ENCODE data around the gene ACTA2. TPM values are rescaled to one million over a fixed set of nuclear protein-coding genes. Genes with fewer than 3 reads are reported as not detected.
"Not testable (repeated sequence)": the region's sequence is repeated elsewhere in the genome, so short reads cannot be mapped to it uniquely, and the experiment has no call there.

ACTA2 gene
- total RNA-seq, 1 donor from 2014 or later: 8.8 TPM

DNA sequence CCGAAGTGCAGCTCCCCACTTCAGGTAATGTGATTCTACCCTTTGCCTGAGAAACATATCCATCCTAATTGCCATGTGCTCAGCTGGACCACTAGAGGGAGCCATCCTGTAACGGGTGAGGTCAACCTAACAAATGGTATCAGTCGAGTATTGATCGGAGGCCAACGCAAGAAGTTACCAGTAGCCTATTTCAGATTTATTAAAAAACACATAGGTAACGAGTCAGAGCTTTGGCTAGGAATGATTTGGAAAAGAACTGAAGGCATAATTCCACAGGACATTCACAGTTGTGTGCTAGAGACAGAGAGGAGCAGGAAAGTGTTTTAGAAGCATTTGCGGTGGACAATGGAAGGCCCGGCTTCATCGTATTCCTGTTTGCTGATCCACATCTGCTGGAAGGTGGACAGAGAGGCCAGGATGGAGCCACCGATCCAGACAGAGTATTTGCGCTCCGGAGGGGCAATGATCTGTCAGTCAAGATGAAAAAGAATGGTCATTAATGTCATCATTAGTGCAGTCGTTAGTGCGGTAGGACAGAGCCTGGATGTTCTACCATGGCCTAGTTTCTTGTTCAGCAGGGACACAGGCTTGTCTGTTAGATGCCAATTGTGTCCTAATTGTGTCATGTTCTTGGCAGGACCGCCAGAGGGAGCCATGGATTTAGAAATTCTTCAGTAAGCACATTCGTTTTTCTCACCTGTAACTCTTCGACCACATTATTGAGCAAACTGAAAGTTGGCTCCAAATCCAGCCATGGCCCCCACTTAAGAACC is 17.5 kb downstream of the ACTA2 start:
- peak overlapping the region; percentile 67 for H3K4me3 Mint-ChIP-seq
- peaks cover 22% of the 10 kb centered on the region for H3K4me1 Mint-ChIP-seq
- peak overlapping the region; percentile 79 for H3K27ac Mint-ChIP-seq
- H3K36me3 Mint-ChIP-seq (ENCODE audit: low read depth): peaks cover 35% of the 10 kb centered on the region
- DNase-seq: peak; percentile 90
- no peaks in the 10 kb centered on the region for H3K27me3 Mint-ChIP-seq
- intact Hi-C loops (cut with micrococcal nuclease): loop anchor here (1.0 to 5.0 kb wide), 9 partner anchors 38 to 282 kb away; partner anchors contain the start of genes FAS and STAMBPL1
- no peaks in the 10 kb centered on the region for H3K9me3 Mint-ChIP-seq

GRCh38 chr10:88933564-88933963 is 19.0 kb downstream of the ACTA2 start:
- intact Hi-C loops (cut with micrococcal nuclease): loop anchor here (2.0 to 5.0 kb wide), 4 partner anchors 33 to 246 kb away; partner anchors contain the start of gene STAMBPL1

DNA sequence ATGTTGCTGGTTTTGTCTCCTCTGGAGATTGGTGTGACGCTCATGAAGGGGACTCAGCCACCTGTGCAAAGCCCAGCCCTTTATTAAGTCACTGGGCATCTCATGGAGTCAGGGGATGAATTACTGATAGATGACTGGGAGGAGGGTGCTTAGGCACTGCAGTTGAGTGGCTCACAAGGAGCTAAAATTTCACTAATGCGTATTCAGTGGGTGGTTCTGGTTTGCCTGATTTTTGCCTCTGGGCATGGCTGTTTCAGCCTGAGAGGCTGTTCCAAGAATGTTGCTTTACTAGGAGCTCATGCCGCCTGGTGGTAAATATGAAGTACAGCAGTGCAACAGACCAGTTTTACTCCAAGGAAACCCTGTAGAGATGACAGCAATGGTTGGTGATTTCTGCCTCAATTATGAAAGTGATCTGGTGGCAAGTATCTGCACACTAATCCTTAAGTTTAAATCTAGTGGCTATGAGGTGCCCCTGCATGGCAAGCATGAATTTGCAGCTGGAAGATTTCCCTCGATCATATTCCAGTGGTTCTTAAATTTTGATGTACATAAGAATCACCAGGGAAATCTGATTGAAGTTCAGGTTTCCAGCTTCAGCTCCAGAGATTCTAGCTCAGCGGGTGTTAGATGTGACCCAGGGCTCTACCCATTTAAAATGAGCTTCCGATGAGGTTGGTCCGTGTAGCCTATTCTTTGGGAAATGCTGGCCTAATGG is 19.9 kb downstream of the ACTA2 start:
- no peak overlapping the region for H3K4me3 Mint-ChIP-seq
- no peak overlapping the region for H3K27ac Mint-ChIP-seq
- intact Hi-C loops (cut with micrococcal nuclease): loop anchor here (1.0 to 5.0 kb wide), 6 partner anchors 32 to 367 kb away; partner anchors contain the start of gene STAMBPL1
- H3K4me1 Mint-ChIP-seq: peaks cover 25% of the 10 kb centered on the region
- no peaks in the 10 kb centered on the region for H3K9me3 Mint-ChIP-seq
- peak; percentile 83 for DNase-seq
- peaks cover 32% of the 10 kb centered on the region for H3K36me3 Mint-ChIP-seq (ENCODE audit: low read depth)
- H3K27me3 Mint-ChIP-seq: no peaks in the 10 kb centered on the region

More at GRCh38 chr10:88933564-88933963, 19.0 kb downstream of the ACTA2 start:
- Mint-ChIP-seq H3K4me3 (no peak overlapping the region), H3K9me3 (no peaks in the 10 kb centered on the region), H3K27ac (no peak overlapping the region), H3K36me3 (ENCODE audit: low read depth) (peaks cover 36% of the 10 kb centered on the region), H3K4me1 (peaks cover 25% of the 10 kb centered on the region), H3K27me3 (no peaks in the 10 kb centered on the region)
- DNase-seq: no peak

DNA sequence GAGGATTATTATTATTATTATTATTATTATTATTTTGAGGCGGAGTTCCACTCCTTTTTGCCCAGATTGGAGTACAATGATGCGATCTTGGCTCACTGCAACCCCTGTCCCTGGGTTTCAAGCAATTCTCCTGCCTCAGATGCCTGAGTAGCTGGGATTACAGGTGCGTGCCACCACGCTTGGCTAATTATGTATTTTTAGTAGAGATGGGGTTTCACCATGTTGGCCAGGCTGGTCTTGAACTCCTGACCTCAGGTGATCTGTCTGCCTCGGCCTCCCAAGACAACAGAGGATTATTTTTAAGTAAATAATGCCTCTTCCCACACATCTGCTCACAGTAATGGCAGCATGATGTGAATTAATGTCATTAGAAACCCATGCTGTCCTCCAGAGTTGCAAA is 20.5 kb downstream of the ACTA2 start:
- not testable (repeated sequence) for DNase-seq, H3K4me3 Mint-ChIP-seq, H3K27ac Mint-ChIP-seq, H3K9me3 Mint-ChIP-seq, H3K27me3 Mint-ChIP-seq
- Mint-ChIP-seq H3K36me3 (ENCODE audit: low read depth) (peaks cover 33% of the 10 kb centered on the region), H3K4me1 (peaks cover 25% of the 10 kb centered on the region)
- intact Hi-C loops (cut with micrococcal nuclease): loop anchor here (1.0 to 5.0 kb wide), 6 partner anchors 31 to 367 kb away; partner anchors contain the start of gene STAMBPL1

- H3K4me3 Mint-ChIP-seq: no peak overlapping the region
- DNase-seq: no peak
- peaks cover 23% of the 10 kb centered on the region for H3K4me1 Mint-ChIP-seq
- H3K9me3 Mint-ChIP-seq: no peaks in the 10 kb centered on the region
- intact Hi-C loops (cut with micrococcal nuclease): loop anchor here (5.0 kb wide), 2 partner anchors 49 to 244 kb away; partner anchors contain the start of gene STAMBPL1
- peaks cover 36% of the 10 kb centered on the region for H3K36me3 Mint-ChIP-seq (ENCODE audit: low read depth)
- H3K27ac Mint-ChIP-seq: no peak overlapping the region
- H3K27me3 Mint-ChIP-seq: no peaks in the 10 kb centered on the region
Observed at GRCh38 chr10:88931548-88931947, 21.0 kb downstream of the ACTA2 start.

DNA sequence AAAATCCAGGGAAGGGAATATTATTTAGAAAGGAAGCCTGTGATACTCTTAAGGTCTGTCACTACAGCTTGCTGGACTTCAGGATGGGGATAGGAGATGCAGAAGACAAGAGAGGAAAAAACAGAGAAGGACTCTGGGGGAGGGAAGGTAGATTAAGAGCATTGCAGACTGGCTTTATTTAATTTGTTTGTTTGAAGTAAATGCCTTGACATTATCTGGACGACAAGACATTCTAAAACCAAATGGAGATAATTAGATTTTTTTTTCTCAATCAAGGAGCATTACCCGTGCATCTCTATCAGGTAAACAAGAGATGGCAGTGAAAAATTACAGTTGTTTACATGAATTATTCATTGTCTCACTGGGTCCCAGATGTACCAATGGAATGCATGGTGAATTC is 24.3 kb downstream of the ACTA2 start:
- intact Hi-C loops (cut with micrococcal nuclease): no loop called here
- Mint-ChIP-seq H3K27me3 (no peaks in the 10 kb centered on the region), H3K9me3 (no peaks in the 10 kb centered on the region), H3K4me3 (no peak overlapping the region), H3K4me1 (peaks cover 10% of the 10 kb centered on the region), H3K27ac (no peak overlapping the region), H3K36me3 (ENCODE audit: low read depth) (peaks cover 48% of the 10 kb centered on the region)
- DNase-seq: no peak

GRCh38 chr10:88927416-88927690 is 25.2 kb downstream of the ACTA2 start:
- no peak for DNase-seq
- intact Hi-C loops (cut with micrococcal nuclease): no loop called here
- Mint-ChIP-seq H3K4me1 (peaks cover 8% of the 10 kb centered on the region), H3K27ac (no peak overlapping the region), H3K9me3 (no peaks in the 10 kb centered on the region), H3K27me3 (no peaks in the 10 kb centered on the region), H3K4me3 (no peak overlapping the region), H3K36me3 (ENCODE audit: low read depth) (peaks cover 53% of the 10 kb centered on the region)

DNA sequence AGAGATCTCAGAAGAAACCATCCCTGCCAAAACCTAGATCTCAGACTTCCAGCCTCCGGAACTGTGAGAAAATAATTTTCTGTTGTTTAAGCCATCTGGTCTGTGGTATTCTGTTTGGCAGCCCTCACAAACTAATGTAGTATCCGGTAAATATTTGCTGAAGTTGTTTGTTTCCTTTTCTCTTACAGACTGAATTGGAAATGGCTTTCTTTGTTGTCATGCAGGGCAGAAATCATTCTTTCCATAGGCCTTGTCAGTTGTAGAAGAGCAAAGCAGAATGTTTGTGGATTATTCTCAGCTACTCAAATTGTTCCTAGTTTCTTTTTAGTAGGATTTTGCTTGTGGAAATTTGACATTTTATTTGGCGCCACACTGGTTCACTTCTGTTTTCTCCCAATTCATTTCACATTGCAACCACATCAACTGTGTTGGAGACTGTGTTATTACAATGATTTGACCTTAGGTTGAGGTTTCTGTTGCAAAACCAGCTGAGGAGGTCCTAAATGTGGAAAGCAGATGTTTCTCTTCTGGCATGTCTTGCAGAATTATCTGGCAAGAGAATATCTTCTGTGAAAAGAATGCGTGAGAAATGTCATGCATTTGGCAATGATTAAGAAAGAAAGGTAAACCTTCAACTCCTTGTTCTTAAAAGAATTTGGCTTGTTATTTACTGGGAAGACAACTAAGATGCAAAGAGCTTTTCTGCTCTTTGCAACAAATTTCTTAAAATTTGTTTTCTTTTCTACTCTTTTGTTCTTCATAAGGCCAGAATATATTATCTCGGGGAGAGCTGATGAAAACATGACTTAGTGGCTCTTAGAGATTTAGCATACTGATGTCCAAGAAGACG is 25.8 kb downstream of the ACTA2 start:
- Mint-ChIP-seq H3K36me3 (ENCODE audit: low read depth) (peaks cover 57% of the 10 kb centered on the region), H3K9me3 (no peaks in the 10 kb centered on the region), H3K27ac (no peak overlapping the region), H3K4me3 (no peak overlapping the region), H3K4me1 (peaks cover 7% of the 10 kb centered on the region), H3K27me3 (no peaks in the 10 kb centered on the region)
- intact Hi-C loops (cut with micrococcal nuclease): no loop called here
- DNase-seq: no peak

- Mint-ChIP-seq H3K27me3 (no peaks in the 10 kb centered on the region), H3K9me3 (no peaks in the 10 kb centered on the region), H3K27ac (no peak overlapping the region), H3K4me3 (no peak overlapping the region), H3K36me3 (ENCODE audit: low read depth) (peaks cover 61% of the 10 kb centered on the region), H3K4me1 (peaks cover 1% of the 10 kb centered on the region)
- intact Hi-C loops (cut with micrococcal nuclease): no loop called here
- DNase-seq: no peak
Observed at GRCh38 chr10:88923520-88923919, 29.1 kb downstream of the ACTA2 start.

DNA sequence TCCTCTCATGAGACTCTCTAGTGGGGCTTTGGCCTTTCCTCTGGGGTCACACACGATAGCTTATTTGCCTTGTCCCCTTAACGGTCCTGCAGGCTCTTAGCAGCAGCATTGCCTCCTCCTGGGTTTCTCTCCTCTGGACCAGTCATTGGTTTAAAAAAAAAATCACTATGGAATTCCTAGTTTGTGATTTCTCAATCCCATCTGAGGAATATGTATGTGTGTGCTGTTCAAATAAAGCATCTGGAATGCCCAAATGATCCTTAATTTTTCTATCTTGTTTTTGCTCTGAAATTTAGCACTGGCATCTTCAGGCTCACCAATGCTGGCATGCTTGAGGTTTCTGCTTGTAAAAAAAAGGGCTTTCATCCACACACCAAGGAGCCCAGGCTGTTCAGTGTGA is 30.5 kb downstream of the ACTA2 start:
- no peaks in the 10 kb centered on the region for H3K27me3 Mint-ChIP-seq
- H3K36me3 Mint-ChIP-seq (ENCODE audit: low read depth): peaks cover 64% of the 10 kb centered on the region
- no peaks in the 10 kb centered on the region for H3K9me3 Mint-ChIP-seq
- DNase-seq: no peak
- H3K4me1 Mint-ChIP-seq: peaks cover 1% of the 10 kb centered on the region
- intact Hi-C loops (cut with micrococcal nuclease): no loop called here
- no peak overlapping the region for H3K27ac Mint-ChIP-seq
- H3K4me3 Mint-ChIP-seq: no peak overlapping the region

DNA sequence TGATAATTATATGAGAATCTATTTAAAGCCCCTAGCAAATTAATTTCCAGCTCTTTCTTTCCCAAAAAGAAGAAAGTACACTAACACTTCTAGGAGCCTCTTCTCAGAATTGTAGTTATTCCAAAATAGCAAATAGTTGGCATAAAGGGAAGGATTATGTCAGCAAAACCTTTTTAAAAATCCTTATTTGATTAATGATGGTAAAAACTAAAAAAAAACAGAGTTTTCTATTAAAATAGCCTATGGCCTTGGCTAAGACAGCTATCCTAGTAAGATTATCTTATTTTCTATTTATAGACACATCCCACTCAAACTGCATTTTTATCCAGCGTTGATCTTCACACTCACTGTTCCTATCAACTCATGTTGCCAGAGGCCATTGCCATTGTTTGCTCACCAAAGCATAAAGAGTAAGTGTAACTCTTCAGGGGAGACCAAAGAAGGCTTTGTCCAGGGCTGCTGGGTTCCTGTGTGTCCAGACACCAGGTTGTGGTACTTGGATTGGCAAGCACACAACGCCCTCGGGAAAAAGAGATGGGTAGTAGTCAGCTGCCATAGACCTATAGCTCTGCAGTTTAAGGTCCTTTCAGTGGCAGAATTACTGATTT is 31.5 kb downstream of the ACTA2 start:
- DNase-seq: no peak
- Mint-ChIP-seq H3K4me1 (peaks cover 1% of the 10 kb centered on the region), H3K9me3 (no peaks in the 10 kb centered on the region), H3K27ac (no peak overlapping the region), H3K27me3 (no peaks in the 10 kb centered on the region), H3K4me3 (no peak overlapping the region), H3K36me3 (ENCODE audit: low read depth) (peaks cover 59% of the 10 kb centered on the region)
- intact Hi-C loops (cut with micrococcal nuclease): no loop called here

DNA sequence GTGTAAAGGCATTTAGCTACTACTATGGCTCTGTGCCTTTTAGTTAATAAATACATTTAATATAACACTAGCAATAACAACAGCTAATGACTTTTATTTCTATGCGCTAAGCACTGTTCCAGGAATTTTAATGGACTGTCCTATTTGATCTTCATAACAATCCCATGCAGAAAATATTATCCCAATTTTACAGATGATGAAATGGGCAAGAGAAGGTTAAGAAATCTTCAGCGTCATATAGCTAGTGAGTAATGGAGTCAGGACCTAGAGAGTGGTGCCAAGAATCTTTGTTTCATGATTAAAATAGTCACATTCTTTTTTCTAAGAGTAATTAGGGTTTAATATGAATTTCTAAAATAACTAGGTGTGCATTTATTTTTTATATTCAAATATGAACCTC is 32.4 kb downstream of the ACTA2 start:
- Mint-ChIP-seq H3K9me3 (no peaks in the 10 kb centered on the region), H3K4me1 (peaks cover 8% of the 10 kb centered on the region), H3K4me3 (no peak overlapping the region), H3K27ac (no peak overlapping the region), H3K27me3 (no peaks in the 10 kb centered on the region), H3K36me3 (ENCODE audit: low read depth) (peaks cover 62% of the 10 kb centered on the region)
- no peak for DNase-seq
- intact Hi-C loops (cut with micrococcal nuclease): no loop called here

DNA sequence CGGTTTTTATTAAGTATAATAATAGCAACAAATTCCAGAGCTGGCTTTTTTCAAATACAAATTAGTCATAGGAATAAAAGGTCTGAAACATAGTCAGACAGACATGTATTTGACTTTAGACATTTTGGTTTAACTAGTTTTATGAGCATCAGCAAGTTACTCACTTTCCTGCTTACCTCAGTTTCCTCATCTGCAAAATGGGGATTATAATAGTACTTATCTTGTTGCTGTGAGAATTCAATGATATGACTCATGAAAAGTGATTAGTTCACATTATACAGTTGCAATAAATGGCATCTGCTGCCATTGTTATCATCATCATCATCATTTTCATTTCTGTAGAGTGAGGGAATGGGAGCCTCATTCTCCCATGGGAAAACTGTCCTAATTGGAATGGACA is 33.5 kb downstream of the ACTA2 start:
- no peak for DNase-seq
- Mint-ChIP-seq H3K27ac (no peak overlapping the region), H3K27me3 (no peaks in the 10 kb centered on the region), H3K4me3 (no peak overlapping the region), H3K36me3 (ENCODE audit: low read depth) (peaks cover 58% of the 10 kb centered on the region), H3K9me3 (no peaks in the 10 kb centered on the region), H3K4me1 (peaks cover 8% of the 10 kb centered on the region)
- intact Hi-C loops (cut with micrococcal nuclease): no loop called here
